B cell (primary cell): Measurements from ENCODE around the gene SRCAP. TPM values are rescaled to one million over a fixed set of nuclear protein-coding genes. Genes with fewer than 3 reads are reported as not detected.

Experiments
- ATAC-seq: fragments of 200-7000 bp; cut with Tn5 transposase; one replicate; pipeline ENCODE4 v1.10.0; 2021; ENCODE audit warnings: low read depth, mild to moderate bottlenecking, moderate number of reproducible peaks, moderate library complexity
- CTCF ChIA-PET: fragments of 350-600 bp; sonication (Branson Sonifier 250); formaldehyde crosslinking; loops from one replicate; lab custom pipeline; 2021; ENCODE audit warnings: antibody characterized with exemption, inconsistent platforms; lab: Charles Lee
- POLR2A ChIA-PET: fragments of 350-600 bp; sonication (Branson Sonifier 250); formaldehyde crosslinking; loops from one replicate; lab custom pipeline; 2021; ENCODE audit warnings: antibody characterized with exemption; lab: Charles Lee
- DNase-seq: peaks from one replicate; pipeline ENCODE4 v3.0.0; 2013
- H2AFZ ChIP-seq: 2 replicates; pipeline ENCODE4 v1.6.1; 2012; ENCODE audit warnings: mild to moderate bottlenecking, low read depth, low read length; ENCODE audit not compliant: insufficient read depth, poor library complexity, severe bottlenecking
- H3K27ac ChIP-seq, 2 donors: 1 replicate in 1 of 2; 2 replicates in 1 of 2; pipeline ENCODE4 v1.5.1; 2012 to 2013; ENCODE audit warnings: low read length in 2 of 2, mild to moderate bottlenecking in 2 of 2, moderate library complexity in 1 of 2
- H3K27me3 ChIP-seq, 4 experiments: fragments of 200-600 bp in 1 of 4; sonication (generic) in 1 of 4; replicated peaks in 1 of 4; 1 replicate in 2 of 4; 2 replicates in 2 of 4; pipeline versions ENCODE4 v1.6.1 to v1.7.0; 2013 to 2016; ENCODE audit warnings: low read length in 3 of 4, mild to moderate bottlenecking in 2 of 4, mixed read lengths in 1 of 4, moderate library complexity in 1 of 4; ENCODE audit not compliant: insufficient read depth in 4 of 4, control insufficient read depth in 3 of 4; ENCODE audit errors: control extremely low read depth in 1 of 4
- H3K36me3 ChIP-seq, 2 experiments: replicated peaks in 1 of 2; 1 replicate in 1 of 2; 2 replicates in 1 of 2; pipeline versions ENCODE4 v1.6.1 to v1.7.1; 2013; ENCODE audit warnings: low read length in 1 of 2; ENCODE audit not compliant: insufficient read depth in 2 of 2, control insufficient read depth in 1 of 2; ENCODE audit errors: control extremely low read depth in 1 of 2, extremely low read depth in 1 of 2
- H3K4me1 ChIP-seq, 2 donors: fragments of 200-600 bp in 1 of 2; sonication (generic) in 1 of 2; 1 replicate in 1 of 2; 2 replicates in 1 of 2; pipeline versions ENCODE4 v1.5.1 to v1.6.1; 2013 to 2017; ENCODE audit warnings: low read length in 2 of 2; ENCODE audit not compliant: control insufficient read depth in 2 of 2, insufficient read depth in 2 of 2
- H3K4me2 ChIP-seq: replicated peaks from 2 replicates; pipeline ENCODE3; 2012; ENCODE audit warnings: mild to moderate bottlenecking, low read depth, low read length; ENCODE audit not compliant: poor library complexity, severe bottlenecking
- H3K4me3 ChIP-seq, 5 experiments: fragments of 200-600 bp in 1 of 5; sonication (generic) in 1 of 5; 1 replicate in 3 of 5; 2 replicates in 2 of 5; pipeline versions ENCODE4 v1.5.1 to v1.7.0; 2011 to 2016; ENCODE audit warnings: low read length in 4 of 5, mild to moderate bottlenecking in 4 of 5, low read depth in 2 of 5, control low read depth in 1 of 5, moderate library complexity in 1 of 5; ENCODE audit not compliant: insufficient read depth in 1 of 5; ENCODE audit errors: control extremely low read depth in 1 of 5, extremely low read depth in 1 of 5
- H3K79me2 ChIP-seq: fragments of 200-600 bp; sonication (generic); one replicate; pipeline ENCODE4 v1.6.0; 2016; ENCODE audit warnings: low read length; ENCODE audit not compliant: control insufficient read depth, insufficient read depth
- H3K9ac ChIP-seq: fragments of 200-600 bp; sonication (generic); 2 replicates; pipeline ENCODE4 v1.6.1; 2017; ENCODE audit warnings: mild to moderate bottlenecking, low read length, moderate library complexity
- H3K9me3 ChIP-seq, 3 donors: one replicate each; pipeline versions ENCODE4 v1.6.1 to v1.7.1; 2013; ENCODE audit warnings: low read length in 2 of 3; ENCODE audit not compliant: control insufficient read depth in 2 of 3, insufficient read depth in 1 of 3; ENCODE audit errors: control extremely low read depth in 1 of 3
- H4K20me1 ChIP-seq: 2 replicates; pipeline ENCODE4 v1.6.0; 2012; ENCODE audit warnings: mild to moderate bottlenecking, low read length; ENCODE audit not compliant: insufficient read depth, control insufficient read depth, poor library complexity, severe bottlenecking
- H3K27ac Mint-ChIP-seq: one replicate; pipeline ENCODE4 v1.8.0; 2021; ENCODE audit warnings: mixed read lengths
- H3K27me3 Mint-ChIP-seq: one replicate; pipeline ENCODE4 v1.8.0; 2021; ENCODE audit warnings: mixed read lengths
- H3K4me1 Mint-ChIP-seq: one replicate; pipeline ENCODE4 v1.8.0; 2021; ENCODE audit warnings: mixed read lengths
- H3K4me3 Mint-ChIP-seq: one replicate; pipeline ENCODE4 v1.8.0; 2021; ENCODE audit warnings: mixed read lengths
- H3K9me3 Mint-ChIP-seq: one replicate; pipeline ENCODE4 v1.8.0; 2022; ENCODE audit warnings: mixed read lengths; ENCODE audit not compliant: insufficient read depth
- CTCF ChIP-seq: fragments of 200-600 bp; IDR thresholded peaks from one replicate; pipeline ENCODE4 v1.8.0; 2022; ENCODE audit warnings: antibody characterized with exemption, mild to moderate bottlenecking
- EZH2 ChIP-seq: IDR thresholded peaks from 2 replicates; pipeline ENCODE4 v1.6.1; 2012; ENCODE audit warnings: borderline replicate concordance, low read depth, mild to moderate bottlenecking, moderate library complexity, low read length; ENCODE audit not compliant: insufficient read depth, poor library complexity, severe bottlenecking
- WGBS: methylation state at CpG from one replicate; pipeline ENCODE4 v1.1.5; 2013; ENCODE audit warnings: missing lambda C conversion rate; ENCODE audit not compliant: insufficient coverage; 5-methylcytosine and 5-hydroxymethylcytosine counted together
- intact Hi-C: fragments of 100-400 bp; cut with micrococcal nuclease; formaldehyde crosslinking; loops from one replicate; pipeline ENCODE4 v1.10.0; 2022
- polyA plus RNA-seq: library from polyadenylated mRNA; depleted of rRNA; stranded (reverse); fragments of >200 nt; gene quantifications from 2 replicates; pipeline ENCODE4 v1.2.3, GENCODE V29; 2012
- total RNA-seq, 2 donors: library from RNA; stranded (reverse); fragments of 120-200 nt in 1 of 2; gene quantifications; 1 replicate in 1 of 2; 2 replicates in 1 of 2; pipeline versions ENCODE4 v1.2.3 to v1.2.4, GENCODE V29; 2013 to 2022

The SRCAP gene
- total and polyA plus RNA-seq, 2 donors (not counting 1 experiment from before 2014, with no cell fraction given): 20.9 to 145 TPM

GRCh38 chr16:30656974-30657865, 41.8 kb upstream of the SRCAP start:
- H3K36me3 ChIP-seq: peaks cover 0 to 57% of the 10 kb centered on the region in 2 experiments
- WGBS: 32% methylated on average over 24 of the region's 32 CpGs
- peak overlapping the region; percentile 97 for H3K4me3 Mint-ChIP-seq

GRCh38 chr16:30657866-30658730, 40.9 kb upstream of the SRCAP start, which contains the start of gene FBRS:
Gene FBRS (plus strand): TSS chr16:30658431. CDS start chr16:30659519, 1,088 bp downstream.
- intact Hi-C loops: loop anchor here (1.0 to 5.0 kb wide), 17 partner anchors 24 to 686 kb away; partner anchors contain the start of genes ALDOA, HIRIP3, INO80E and PHKG2
- DNase-seq: peak; percentile 100
- H3K4me3 ChIP-seq: peak within 1 kb of the TSS; percentile 49 to 90 (median 79)
- TF ChIP-seq EZH2 (no peak), CTCF (peak; percentile 81)
- peak within 1 kb of the TSS; percentile 96 for H3K9ac ChIP-seq
- no peaks in the 10 kb centered on the region for H3K9me3 Mint-ChIP-seq
- CTCF ChIA-PET: interaction anchor here (1.3 to 4.4 kb wide), 8 partner anchors 7 to 566 kb away, joined by 5 to 38 read pairs (median 12); partner anchors contain the start of genes DCTPP1, PRR14 and TBX6
- H3K27ac ChIP-seq: peak within 1 kb of the TSS; percentile 88 to 98
- H4K20me1 ChIP-seq: peaks cover 35% of the 10 kb centered on the region
- H3K27me3 Mint-ChIP-seq: no peaks in the 10 kb centered on the region
- peak within 1 kb of the TSS; percentile 100 for H3K27ac Mint-ChIP-seq
- H3K27me3 ChIP-seq: no peaks in the 10 kb centered on the region
- H3K4me1 ChIP-seq: peaks cover 30 to 44% of the 10 kb centered on the region in 2 donors
- H3K4me3 Mint-ChIP-seq: peak within 1 kb of the TSS; percentile 97
- peaks cover 30% of the 10 kb centered on the region for H3K4me1 Mint-ChIP-seq
- POLR2A ChIA-PET: interaction anchor here (0.6 to 4.8 kb wide), 19 partner anchors 8 to 801 kb away, joined by 3 to 41 read pairs (median 4); partner anchors contain the start of genes ALDOA, ARMC5, CORO1A and DCTPP1
- peak within 1 kb of the TSS; percentile 61 for H2AFZ ChIP-seq
- H3K79me2 ChIP-seq: peaks cover 35% of the 10 kb centered on the region
- H3K9me3 ChIP-seq: no peaks in the 10 kb centered on the region
- WGBS: under 1% methylated on average over 73 of the region's 86 CpGs
- H3K4me2 ChIP-seq: peak within 1 kb of the TSS; percentile 97
- H3K36me3 ChIP-seq: peaks cover 0 to 58% of the 10 kb centered on the region in 2 experiments
- ATAC-seq: peak; percentile 76

More at GRCh38 chr16:30656974-30657865, 41.8 kb upstream of the SRCAP start:
- POLR2A ChIA-PET: no interaction called here
- DNase-seq: no peak
- no peaks in the 10 kb centered on the region for H3K27me3 ChIP-seq
- H3K27ac Mint-ChIP-seq: peak overlapping the region; percentile 100
- peaks cover 27% of the 10 kb centered on the region for H3K79me2 ChIP-seq
- peak overlapping the region; percentile 34 to 66 (median 50) for H3K4me3 ChIP-seq
- H3K27ac ChIP-seq: peak overlapping the region; percentile 67
- CTCF ChIA-PET: interaction anchor here (0.7 kb wide), 2 partner anchors 40 to 227 kb away, joined by 3 read pairs; partner anchors contain the start of gene DCTPP1
- H4K20me1 ChIP-seq: peaks cover 26% of the 10 kb centered on the region
- no peak for TF ChIP-seq EZH2
- peak overlapping the region; percentile 63 for H3K9ac ChIP-seq
- peak overlapping the region; percentile 61 for H2AFZ ChIP-seq
- no peaks in the 10 kb centered on the region for H3K27me3 Mint-ChIP-seq
- peaks cover 33% of the 10 kb centered on the region for H3K4me1 Mint-ChIP-seq
- no peaks in the 10 kb centered on the region for H3K9me3 ChIP-seq
- intact Hi-C loops: loop anchor here (5.0 kb wide), 3 partner anchors 375 to 685 kb away; partner anchors contain the start of genes HIRIP3, INO80E, STX4 and TAOK2
- no peaks in the 10 kb centered on the region for H3K9me3 Mint-ChIP-seq
- peaks cover 25 to 40% of the 10 kb centered on the region in 2 donors for H3K4me1 ChIP-seq
- no peak for ATAC-seq
- peak overlapping the region; percentile 85 for H3K4me2 ChIP-seq
